Left ventricle myocardium superior (tissue), 1 donor: Measurements from ENCODE around the gene CROCC2. TPM values are rescaled to one million over a fixed set of nuclear protein-coding genes. Genes with fewer than 3 reads are reported as not detected.

Experiments
- ATAC-seq: fragments of 200-7000 bp; cut with Tn5 transposase; one replicate; pipeline ENCODE4 v1.9.1; 2020; ENCODE audit warnings: mild to moderate bottlenecking, moderate library complexity
- DNase-seq: peaks from one replicate; pipeline ENCODE4 v3.0.0-alpha.2; 2020
- intact Hi-C: fragments of 100-400 bp; cut with micrococcal nuclease; formaldehyde crosslinking; loops from one replicate; pipeline ENCODE4 v1.11.0; 2022
- total RNA-seq: library from RNA; stranded (reverse); fragmentation: NEBNext Ultra II Directional; extraction: Animal tissue kit (Norgen Biotek cat#: 25700); gene quantifications from one replicate; pipeline ENCODE4 v1.2.1, GENCODE V29; 2021
- donor health status: DM: no; HTN: yes; CAD: no; lungs with severe emphysema.

The CROCC2 gene
- total RNA-seq, 1 donor from 2014 or later = not detected

GRCh38 chr2:240948905-240949790, 43.0 kb downstream of the CROCC2 start:
- no peak for ATAC-seq
- intact Hi-C loops = no loop called here
- DNase-seq = peak; percentile 15

GRCh38 chr2:240949791-240950705, 43.9 kb downstream of the CROCC2 start:
- ATAC-seq (no peak), DNase-seq (no peak)
- intact Hi-C loops = no loop called here

- intact Hi-C loops = no loop called here
- ATAC-seq (no peak), DNase-seq (no peak)
Observed at GRCh38 chr2:240951045-240951594, 45.0 kb downstream of the CROCC2 start.

GRCh38 chr2:240952496-240953246, 46.5 kb downstream of the CROCC2 start:
- ATAC-seq = peak; percentile 96
- intact Hi-C loops = no loop called here
- DNase-seq = peak; percentile 83

GRCh38 chr2:240953426-240954410, 47.6 kb downstream of the CROCC2 start:
- DNase-seq (no peak), ATAC-seq (no peak)
- intact Hi-C loops = no loop called here

- DNase-seq (no peak), ATAC-seq (no peak)
- intact Hi-C loops = no loop called here
Observed at GRCh38 chr2:240954436-240955305, 48.5 kb downstream of the CROCC2 start.

GRCh38 chr2:240955306-240956170, 49.4 kb downstream of the CROCC2 start:
- intact Hi-C loops = no loop called here
- ATAC-seq (no peak), DNase-seq (no peak)

GRCh38 chr2:240956171-240956934, 50.2 kb downstream of the CROCC2 start:
- intact Hi-C loops = no loop called here
- ATAC-seq (no peak), DNase-seq (peak; percentile 23)

GRCh38 chr2:240956935-240957655, 51.0 kb downstream of the CROCC2 start:
- no peak for DNase-seq
- intact Hi-C loops = no loop called here
- no peak for ATAC-seq

- ATAC-seq = peak; percentile 46
- intact Hi-C loops = no loop called here
- peak; percentile 45 for DNase-seq
Observed at GRCh38 chr2:240957656-240958365, 51.7 kb downstream of the CROCC2 start.

GRCh38 chr2:240958366-240959213, 52.5 kb downstream of the CROCC2 start:
- peak; percentile 27 for DNase-seq
- intact Hi-C loops = no loop called here
- no peak for ATAC-seq

GRCh38 chr2:240959214-240959940, 53.2 kb downstream of the CROCC2 start:
- ATAC-seq (no peak), DNase-seq (no peak)
- intact Hi-C loops = no loop called here

- intact Hi-C loops = no loop called here
- ATAC-seq (peak; percentile 1), DNase-seq (no peak)
Observed at GRCh38 chr2:240959941-240960308, 53.8 kb downstream of the CROCC2 start.
